ENCODE data around the gene NXPE1.
"Not testable (repeated sequence)": the region's sequence is repeated elsewhere in the genome, so short reads cannot be mapped to it uniquely, and the experiment has no call there.

Gene NXPE1
- total RNA-seq, result 0 reads per million in 2 donors

- no peak for DNase-seq
These were observed at the start of gene NXPE1 for GRCh38 chr11:114559425-114560310. Gene NXPE1 (minus strand): TSS chr11:114559881. CDS start chr11:114551201, 8,680 bp downstream.

DNA sequence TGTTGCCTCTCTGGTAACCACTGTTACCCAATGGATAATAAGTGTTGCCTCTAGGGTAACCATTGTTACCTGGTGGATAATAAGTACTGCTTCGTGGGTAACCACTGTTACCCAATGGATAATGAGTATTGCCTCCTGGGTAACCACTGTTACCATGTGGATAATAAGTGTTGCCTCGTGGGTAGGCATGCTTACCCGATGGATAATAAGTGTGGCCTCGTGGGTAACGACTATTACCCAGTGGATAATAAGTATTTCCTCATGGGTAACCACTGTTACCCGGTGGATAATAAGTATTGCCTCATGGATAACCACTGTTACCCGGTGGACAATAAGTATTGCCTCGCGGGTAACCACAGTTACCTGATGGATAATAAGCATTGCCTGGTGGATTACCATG, 49.7 kb upstream of the NXPE1 start:
- DNase-seq, result no peak

DNA sequence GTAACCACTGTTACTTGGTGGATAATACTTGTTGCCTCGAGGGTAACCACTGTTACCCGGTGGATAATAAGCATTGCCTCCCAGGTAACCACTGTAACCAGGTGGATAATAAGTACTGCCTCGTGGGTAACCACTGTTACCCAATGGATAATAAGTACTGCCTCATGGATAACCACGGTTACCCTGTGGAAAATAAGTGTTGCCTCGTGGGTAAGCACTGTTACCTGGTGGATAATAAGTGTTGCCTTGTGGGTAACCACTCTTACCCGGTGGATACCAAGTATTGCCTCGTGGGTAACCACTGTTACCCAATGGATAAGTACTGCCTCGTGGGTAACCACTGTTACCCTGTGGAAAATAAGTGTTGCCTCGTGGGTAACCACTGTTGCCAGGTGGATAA, 48.9 kb upstream of the NXPE1 start:
- DNase-seq, result not testable (repeated sequence)

DNA sequence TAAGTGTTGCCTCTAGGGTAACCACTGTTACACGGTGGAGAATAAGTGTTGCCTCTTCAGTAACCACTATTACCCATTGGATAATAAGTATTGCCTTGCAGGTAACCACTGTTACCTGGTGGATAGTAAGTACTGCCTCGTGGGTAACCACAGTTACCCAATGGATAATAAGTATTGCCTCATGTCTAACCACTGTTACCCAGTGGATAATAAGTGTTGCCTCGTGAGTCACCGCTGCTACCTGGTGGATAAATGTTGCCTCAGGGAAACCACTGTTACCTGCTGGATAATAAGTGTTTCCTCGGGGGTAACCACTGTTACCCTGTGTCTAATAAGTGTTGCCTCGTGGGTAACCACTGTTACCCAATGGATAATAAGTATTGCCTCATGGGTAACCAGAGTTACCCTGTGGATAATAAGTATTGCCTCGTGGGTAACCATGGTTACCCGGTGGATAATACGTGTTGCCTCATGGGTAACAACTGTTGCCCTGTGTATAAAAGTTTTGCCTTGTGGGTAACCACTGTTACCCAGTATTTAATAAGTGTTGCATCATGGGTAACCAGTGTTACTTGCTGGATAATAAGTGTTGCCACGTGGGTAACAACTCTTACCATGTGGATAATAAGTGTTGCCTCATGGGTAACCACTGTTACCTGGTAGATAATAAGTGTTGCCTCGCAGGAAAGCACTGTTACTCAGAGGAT, 48.2 kb upstream of the NXPE1 start:
- no peak for DNase-seq

GRCh38 chr11:114606802-114607075, 47.1 kb upstream of the NXPE1 start:
- not testable (repeated sequence) for DNase-seq

GRCh38 chr11:114606003-114606801, 46.5 kb upstream of the NXPE1 start:
- no peak for DNase-seq

DNA sequence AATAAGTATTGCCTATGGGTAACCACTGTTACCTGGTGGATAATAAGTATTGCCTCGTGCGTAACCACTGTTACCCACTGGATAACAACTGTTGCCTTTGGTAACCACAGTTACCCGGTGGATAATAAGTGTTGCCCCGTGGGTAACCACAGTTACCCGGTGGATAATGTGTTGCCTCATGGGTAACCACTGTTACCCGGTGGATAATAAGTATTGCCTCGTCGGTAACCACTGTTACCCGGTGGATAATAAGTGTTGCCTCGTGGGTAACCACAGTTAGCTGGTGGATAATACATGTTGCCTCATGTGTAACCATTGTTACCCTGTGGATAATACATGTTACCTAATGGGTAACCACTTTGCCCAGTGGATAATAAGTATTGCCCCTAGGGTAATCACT, 45.7 kb upstream of the NXPE1 start:
- DNase-seq, result no peak

GRCh38 chr11:114604886-114605285, 45.2 kb upstream of the NXPE1 start:
- no peak for DNase-seq

DNA sequence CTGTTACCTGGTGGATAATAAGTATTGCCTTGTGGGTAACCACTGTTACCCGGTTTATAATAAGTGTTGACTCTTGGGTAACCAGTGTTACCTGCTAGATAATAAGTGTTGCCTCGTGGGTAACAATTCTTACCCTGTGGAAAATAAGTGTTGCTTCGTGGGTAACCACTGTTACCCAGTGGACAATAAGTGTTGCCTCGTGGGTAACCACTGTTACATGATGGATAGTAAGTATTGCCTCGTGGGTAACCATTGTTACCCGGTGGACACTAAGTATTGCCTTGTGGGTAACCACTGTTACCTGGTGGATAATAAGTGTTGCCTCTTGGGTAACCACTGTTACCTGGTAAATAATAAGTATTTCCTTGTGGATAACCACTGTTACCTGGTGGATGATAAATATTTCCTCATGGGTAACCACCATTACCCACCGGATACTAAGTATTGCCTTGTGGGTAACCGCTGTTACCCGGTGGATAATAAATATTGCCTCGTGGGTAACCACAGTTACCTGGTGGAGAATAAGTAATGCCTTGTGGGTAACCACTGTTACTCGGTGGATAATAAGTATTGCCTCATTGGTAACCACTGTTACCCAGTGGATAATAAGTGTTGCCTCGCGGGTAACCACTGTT, 44.6 kb upstream of the NXPE1 start:
- DNase-seq, result no peak

DNA sequence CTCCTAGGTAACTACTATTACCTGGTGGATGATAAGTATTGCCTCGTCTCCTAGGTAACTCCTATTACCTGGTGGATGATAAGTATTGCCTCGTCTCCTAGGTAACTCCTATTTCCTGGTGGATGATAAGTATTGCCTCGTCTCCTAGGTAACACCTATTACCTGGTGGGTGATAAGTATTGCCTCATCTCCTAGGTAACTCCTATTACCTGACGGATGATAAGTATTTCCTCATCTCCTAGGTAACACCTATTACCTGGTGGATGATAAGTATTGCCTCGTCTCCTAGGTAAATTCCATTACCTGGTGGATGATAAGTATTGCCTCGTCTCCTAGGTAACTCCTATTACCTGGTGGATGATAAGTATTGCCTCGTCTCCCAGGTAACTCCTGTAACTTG, 43.5 kb upstream of the NXPE1 start:
- DNase-seq, result not testable (repeated sequence)

DNA sequence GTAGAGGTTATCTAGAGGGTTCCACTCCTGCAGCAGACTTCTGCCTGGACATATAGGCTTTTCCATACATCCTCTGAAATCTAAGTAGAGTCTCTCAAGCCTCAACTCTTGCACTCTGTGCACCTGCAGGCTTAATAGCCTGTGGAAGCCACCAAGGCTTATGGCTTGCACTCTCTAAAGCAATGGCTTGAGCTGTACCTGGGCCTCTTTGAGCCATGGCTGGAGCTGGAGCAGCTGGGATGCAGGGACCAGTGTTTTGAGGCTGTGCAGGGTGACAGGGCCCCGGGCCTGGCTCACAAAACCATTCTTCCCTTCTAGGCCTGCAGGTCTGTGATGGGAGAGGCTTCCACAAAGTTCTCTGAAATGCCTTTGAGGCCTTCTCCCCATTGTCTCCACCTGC, 38.8 kb upstream of the NXPE1 start:
- DNase-seq, result no peak

- DNase-seq, result no peak
These were observed 36.7 kb upstream of the NXPE1 start for GRCh38 chr11:114596175-114596919.

DNA sequence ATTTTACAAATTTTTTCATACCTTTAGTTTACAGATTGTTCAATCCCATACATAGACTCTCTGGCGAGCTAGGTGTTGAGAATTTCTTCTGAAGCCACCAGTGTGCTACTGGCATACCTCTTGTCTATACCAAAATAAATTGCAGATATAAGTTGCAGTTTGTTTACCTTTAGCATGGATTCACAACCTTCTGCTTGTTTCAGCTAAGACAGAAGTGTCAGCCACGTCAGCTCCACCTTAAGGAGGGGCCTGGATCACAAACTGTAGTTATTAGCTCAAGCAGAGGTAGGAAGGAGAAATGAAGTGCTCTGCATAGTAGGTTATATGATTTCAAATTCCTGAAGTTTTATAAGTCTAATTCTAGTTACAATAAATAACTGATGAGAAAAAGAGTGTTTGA, 35.9 kb upstream of the NXPE1 start, which contains the start of gene NXPE4:
Gene NXPE4, minus strand, starts transcription at position 216 of the 400 bp plus-strand sequence. CDS start 1,027 bp downstream, outside the sequence.
- DNase-seq, result no peak

DNA sequence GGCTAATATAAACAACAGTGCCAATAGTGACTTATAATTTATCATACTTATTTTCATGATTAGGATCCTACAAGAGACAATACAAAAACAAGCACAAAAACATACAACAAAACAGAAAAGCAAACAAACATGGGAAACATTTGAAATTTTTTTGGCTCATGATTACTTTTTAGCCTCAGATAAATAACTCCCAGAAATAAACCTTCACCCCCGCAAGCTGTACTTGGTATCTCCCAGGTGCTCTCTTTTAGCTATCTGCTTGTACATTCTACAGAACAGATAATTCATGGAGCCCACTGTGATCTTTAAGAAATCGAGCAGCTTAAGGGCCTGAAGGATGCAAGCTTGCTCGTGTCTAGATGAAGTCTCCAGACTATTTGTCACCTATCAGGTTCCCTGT, 35.0 kb upstream of the NXPE1 start:
- no peak for DNase-seq

GRCh38 chr11:114587398-114587953, 27.8 kb upstream of the NXPE1 start:
- no peak for DNase-seq

- no peak for DNase-seq
These were observed 27.1 kb upstream of the NXPE1 start for GRCh38 chr11:114586797-114587196.

DNA sequence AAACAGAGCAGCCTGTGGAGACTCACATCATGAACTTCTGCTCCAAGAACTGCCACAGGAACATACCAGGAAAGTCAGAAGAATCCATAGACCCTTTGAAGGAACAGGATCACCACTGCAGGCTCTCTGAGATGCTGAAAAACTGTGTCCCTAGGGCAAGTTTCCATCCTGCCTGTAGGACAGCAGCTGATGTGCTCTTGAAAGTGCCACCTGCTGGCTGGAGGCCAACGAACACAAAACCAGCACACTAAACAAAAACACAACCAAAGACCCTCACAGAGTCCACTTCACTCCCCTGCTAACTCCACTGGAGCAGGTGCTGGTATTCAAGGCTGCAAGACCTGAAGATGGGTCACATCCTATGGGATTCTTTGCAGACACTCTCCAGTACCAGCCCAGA, 12.0 kb upstream of the NXPE1 start:
- no peak for DNase-seq

- no peak for DNase-seq
These were observed 10.1 kb upstream of the NXPE1 start for GRCh38 chr11:114569801-114570200.

- DNase-seq, result no peak
These were observed 6.6 kb upstream of the NXPE1 start for GRCh38 chr11:114566276-114566675.

DNA sequence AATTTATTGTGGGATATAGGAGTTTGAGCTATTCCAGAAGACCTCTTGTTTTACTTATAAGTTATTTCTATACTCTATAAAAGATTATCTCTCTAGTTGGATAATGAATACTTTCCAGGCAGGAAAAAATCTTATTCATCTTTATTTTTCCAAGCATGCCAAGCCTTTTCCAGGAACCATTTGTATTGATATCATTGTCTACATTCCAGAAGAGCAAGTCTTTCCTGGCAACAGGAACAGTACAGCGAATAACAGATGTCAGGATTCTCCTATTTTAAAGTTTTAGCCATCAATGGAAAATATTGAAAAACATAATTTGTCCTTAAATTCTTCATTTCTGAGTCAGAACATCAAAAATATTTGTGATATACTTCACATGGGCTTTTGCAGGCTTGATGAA, 5.2 kb upstream of the NXPE1 start:
- no peak for DNase-seq

- no peak for DNase-seq
These were observed 3.4 kb upstream of the NXPE1 start for GRCh38 chr11:114563077-114563476.

All from T-helper 2 cell (primary cell).